GM12801 (cell line): ENCODE results near the gene CHD9.

Experiments used
- CTCF ChIP-seq: IDR thresholded peaks from one replicate; pipeline ENCODE4 v1.5.1; 2011; ENCODE audit warnings: control low read depth; ENCODE audit not compliant: insufficient read length; ENCODE audit errors: extremely low read depth

CHD9 gene

GRCh38 chr16:53094013-53094630 lies 39.3 kb downstream of the CHD9 start:
- TF ChIP-seq CTCF: no peak

- TF ChIP-seq CTCF: no peak
Observed at GRCh38 chr16:53097190-53097589, 42.4 kb downstream of the CHD9 start.

- no peak for TF ChIP-seq CTCF
Observed at GRCh38 chr16:53098526-53099317, 43.9 kb downstream of the CHD9 start.

- no peak for TF ChIP-seq CTCF
Observed at GRCh38 chr16:53099318-53100130, 44.7 kb downstream of the CHD9 start.

GRCh38 chr16:53100131-53100748 lies 45.4 kb downstream of the CHD9 start:
- no peak for TF ChIP-seq CTCF

GRCh38 chr16:53100889-53101288 lies 46.1 kb downstream of the CHD9 start:
- TF ChIP-seq CTCF: no peak

GRCh38 chr16:53103811-53104210 lies 49.0 kb downstream of the CHD9 start:
- no peak for TF ChIP-seq CTCF
